Measurements from ENCODE around the gene SKP1. TPM values are rescaled to one million over a fixed set of nuclear protein-coding genes. Genes with fewer than 3 reads are reported as not detected.
"Not testable (repeated sequence)": the region's sequence is repeated elsewhere in the genome, so short reads cannot be mapped to it uniquely, and the experiment has no call there.

The SKP1 gene
- total RNA-seq = 287 TPM

DNA sequence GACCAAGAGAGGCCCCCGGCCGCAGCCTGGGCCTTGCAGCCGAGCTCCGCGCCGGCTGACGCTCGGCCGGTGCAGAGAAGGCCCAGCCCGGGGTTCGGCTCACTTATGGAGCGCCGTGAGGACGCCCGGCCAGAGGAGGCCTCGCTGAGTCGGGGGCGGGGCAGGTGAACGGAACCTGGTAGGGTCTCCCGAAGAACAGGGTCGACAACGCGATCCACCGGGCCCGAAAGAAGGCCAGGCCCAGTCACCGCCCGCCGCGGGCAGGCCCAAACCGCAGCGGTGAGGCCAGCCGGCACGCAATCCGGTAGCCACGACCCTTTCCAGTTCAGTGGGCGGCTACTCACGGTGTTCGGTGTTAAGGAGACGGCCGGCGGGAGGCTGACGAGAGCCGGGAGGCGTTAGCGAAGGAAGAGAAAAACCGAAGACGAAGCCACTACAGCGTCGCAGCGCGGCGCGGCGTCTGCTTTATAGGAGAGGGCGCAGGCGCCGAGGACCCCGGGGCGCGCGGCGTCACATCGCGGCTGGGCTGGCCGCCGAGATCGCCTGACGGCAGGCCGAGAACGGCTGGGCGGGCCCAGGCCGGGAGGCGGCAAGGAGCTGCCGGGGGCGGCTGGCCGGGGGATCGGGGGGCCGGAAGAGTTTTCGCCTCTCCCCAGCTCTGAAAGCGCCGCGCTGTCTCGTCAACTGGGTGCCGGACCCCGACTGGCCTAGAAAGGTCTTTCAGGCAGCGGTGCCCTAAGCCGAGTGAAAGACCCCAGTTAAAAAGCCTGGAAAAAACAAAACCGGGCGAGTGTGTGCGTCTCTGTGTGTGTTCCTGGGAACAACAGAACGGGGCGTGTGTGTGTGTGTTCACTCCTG, at the start of gene SKP1:
TSS of gene SKP1 (minus strand) at position 440 of the 858 bp plus-strand sequence. CDS start 2,928 bp downstream, outside the sequence.
- peak; percentile 93 for DNase-seq

DNA sequence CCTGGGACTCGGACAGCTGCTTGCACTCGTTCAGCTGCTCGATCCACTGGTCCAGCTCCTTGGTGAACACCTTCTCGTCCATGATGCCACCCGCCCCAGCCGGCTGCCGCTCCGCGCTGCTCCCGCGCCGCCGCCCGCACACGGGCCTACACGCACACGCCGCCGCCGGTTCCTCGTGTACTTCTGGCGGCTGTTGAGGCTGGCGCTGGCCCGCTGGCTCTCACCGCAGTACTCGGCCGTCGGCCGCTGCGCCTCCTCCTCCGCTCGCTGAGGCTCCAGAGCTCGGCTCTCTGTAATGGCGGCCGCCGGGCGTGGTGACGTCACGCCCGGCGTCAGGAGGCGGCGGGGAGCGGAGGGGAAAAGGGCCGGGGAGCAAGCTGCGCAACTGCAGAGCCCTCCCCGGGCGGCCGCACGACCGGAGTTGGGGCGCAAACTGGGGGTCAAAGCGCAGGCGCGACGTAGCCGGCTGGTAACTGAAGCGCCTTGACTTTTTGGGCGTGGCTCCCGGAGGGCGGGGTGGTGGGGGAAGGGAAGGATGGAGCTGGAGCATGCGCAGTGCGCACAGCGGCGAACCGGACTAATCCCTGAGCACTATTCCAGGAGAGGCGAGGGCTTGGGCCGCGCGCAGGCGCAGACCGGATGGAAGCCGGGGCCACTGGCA, 49.2 kb upstream of the SKP1 start, which contains the start of gene PPP2CA:
TSS of gene PPP2CA (minus strand) at position 294 of the 661 bp plus-strand sequence. CDS start at position 82, 212 bp downstream.
- peak; percentile 100 for DNase-seq

DNA sequence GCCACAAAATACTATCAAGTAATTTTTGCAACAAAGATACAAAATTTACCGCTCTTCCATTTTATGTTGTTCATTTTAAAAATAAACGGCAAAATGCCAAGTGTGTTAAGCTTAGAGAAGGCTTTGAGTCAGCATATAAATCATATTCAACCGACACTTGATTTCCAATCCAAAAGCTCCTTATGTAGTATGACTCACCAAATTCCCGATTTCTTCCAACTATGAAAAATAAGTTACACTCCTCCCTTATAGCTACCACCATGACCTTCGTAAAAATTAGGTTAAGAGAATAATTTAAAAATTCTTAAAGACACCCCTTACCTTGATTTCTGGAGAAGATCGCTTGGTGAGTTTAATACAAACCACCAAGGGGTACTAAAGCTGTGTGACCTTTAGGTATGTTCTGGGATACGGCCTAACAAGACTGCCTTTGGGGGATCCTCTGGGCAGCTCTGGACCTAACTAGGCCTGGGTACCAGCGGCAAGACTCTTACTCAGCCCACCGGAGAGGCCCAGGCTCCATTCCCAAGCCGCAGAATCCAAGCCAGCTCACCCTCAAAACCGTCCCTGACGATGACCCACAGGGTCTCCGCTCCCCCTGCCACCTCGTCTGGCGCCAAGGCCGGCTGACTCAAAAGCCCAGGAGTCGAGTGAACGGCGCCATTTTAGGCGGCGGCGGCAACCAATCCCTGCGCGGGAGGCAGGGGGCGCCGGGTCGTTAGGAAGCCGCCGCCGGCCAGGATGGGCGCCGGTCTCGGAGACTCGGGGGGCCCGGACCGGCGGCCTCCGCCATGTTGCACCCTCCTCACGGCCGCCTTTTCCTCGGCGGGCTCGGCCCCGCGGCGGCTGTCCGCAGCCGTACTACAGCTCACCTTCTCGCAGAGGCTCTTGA, 48.4 kb upstream of the SKP1 start:
- peak; percentile 89 for DNase-seq

DNA sequence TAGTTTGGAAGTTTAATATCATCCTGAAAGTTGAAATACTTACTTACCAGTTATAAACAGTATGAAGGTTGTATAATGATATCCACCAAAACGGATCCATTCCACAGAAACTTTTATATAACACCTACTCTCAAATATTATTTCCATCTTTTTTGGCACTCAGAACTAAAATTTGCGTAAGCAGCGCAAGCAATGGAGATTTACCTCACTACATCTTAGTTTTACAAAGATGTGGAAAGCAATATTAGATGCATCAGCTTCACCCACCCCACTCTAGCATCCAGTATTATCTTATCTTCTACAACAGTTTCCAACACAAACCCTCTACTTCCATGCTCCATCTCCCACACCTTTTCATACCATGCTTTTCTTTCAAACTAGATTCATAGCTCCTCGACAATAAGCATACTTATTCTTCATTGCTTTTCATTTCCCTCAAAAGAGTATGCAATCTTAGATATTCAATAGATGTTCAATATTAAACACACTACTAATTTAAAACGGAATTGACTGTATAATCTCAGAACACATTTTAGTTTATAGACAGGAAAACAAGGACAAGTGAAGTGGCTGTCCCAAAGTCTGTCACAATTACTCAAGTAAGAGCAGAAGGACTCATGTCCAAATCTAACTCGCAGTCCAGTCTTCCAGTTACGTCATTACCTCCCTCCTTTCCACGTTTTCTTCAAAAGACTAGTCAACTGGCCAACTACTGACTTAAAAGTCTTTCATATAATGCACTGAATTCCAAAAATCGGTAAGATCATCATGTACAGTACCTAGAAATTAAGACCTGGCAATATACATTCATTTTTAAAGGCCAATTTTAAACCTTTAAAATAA, 46.9 kb upstream of the SKP1 start:
- DNase-seq = peak; percentile 19

DNA sequence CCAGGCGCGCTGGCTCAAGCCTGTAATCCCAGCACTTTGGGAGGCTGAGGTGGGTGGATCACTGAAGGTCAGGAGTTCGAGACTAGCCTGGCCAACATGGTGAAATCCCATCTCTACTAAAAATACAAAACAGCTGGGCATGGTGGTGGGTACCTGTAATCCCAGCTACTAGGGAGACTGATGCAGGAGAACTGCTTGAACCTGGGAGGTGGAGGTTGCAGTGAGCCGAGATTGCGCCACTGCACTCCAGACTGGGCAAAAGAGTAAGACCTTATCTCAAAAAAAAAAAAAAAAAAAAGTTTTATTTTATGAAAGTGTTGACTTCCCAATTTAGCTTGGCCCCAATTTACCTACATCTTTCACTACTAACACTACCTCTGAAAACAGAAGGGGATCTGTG, 44.9 kb upstream of the SKP1 start:
- not testable (repeated sequence) for DNase-seq

DNA sequence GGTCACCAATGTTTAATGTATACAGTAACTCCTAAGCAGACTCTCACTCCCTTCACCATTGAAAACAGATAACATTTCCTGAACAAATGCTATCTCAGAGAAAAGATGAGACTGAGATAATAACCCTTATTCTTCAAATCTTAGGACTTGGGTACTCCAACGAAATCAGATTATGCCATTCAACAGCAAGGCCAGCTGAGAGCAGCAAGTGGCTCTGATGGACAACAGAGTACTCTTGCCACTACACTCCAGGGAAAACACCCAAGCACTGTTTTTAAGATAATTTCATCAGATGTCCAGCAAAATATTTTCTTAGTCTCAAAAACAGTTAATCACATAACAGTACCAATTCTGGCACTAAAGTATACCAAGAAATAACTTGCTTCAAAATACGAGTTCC, 39.0 kb upstream of the SKP1 start:
- DNase-seq = no peak

DNA sequence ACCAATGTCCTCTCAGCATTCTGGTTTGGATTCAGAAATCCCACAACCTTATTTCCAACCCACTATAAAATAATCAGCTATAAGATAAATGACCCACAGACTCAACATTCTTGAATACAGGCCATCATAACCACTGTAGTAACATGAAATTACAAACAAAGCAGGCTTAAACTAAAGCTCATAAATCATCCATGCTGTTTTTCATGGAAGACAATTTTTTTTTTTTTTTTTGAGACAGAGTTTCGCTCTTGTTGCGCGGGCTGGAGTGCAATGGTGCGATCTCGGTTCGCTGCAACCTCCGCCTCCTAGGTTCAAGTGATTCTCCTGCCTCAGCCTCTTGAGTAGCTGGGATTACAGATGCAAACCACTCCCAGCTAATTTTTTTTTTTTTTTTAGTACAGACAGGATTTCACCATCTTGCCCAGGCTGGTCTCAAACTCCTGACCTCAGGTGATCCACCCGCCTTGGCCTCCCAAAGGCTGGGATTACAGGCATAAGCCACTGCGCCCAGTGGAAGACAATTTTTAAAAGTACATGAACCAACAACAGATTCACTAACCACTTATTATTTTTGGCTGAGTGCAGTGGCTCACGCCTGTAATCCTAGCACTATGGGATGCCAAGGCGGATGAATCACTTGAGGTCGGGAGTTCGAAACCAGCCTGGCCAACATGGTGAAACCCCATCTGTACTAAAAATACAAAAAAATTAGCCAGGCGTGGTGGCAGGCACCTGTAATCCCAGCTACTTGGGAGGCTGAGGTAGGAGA, 34.7 kb upstream of the SKP1 start:
- not testable (repeated sequence) for DNase-seq

DNA sequence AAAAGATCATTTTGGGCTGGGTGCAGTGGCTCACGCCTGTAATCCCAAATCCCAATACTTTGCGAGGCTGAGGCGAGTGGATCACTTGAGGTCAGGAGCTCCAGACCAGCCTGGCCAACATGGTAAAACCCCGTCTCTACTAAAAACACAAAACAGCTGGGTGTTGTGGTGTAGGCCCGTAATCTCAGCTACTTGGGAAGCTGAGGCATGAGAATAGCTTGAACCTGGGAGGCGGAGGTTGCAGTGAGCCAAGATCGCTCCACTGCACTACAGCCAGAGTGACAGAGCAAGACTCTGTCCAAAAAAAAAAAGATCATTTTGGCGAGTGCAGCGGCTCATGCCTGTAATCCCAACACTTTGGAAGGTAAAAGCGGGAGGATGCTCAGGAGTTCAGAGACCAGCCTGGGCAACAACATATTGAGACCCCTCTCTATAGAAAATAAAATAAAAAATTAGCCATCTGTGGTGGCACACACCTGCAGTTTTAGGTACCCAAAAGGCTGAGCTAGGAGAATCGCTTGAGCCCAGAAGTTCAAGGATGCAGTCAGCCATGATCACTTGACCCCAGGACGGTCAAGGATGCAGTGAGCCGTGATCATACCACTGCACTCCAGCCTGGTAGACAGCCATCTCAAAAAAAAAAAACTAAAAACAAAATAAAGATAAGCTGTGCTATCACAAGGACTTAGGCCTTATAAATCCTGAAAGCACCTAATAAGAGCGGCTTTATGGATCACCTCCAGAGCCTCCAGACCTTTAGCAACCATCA, 32.9 kb upstream of the SKP1 start:
- DNase-seq = no peak

DNA sequence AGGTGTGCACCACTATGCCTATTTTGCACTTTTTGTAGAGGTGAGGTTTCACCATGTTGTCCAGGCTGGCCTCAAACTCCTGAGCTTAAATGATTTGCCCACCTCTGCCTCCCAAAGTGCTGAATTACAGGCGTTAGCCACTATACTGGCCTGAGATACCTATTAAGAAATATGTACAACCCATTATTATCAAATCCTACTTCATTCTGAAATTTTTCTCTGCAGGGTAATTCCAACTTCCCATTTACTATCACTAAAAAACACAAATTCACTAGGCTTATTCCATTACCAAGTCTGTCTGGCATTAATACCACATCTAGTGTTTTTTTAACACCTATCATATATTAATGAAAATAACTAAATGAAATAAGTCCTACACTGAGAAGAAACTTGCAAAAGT, 30.9 kb upstream of the SKP1 start:
- no peak for DNase-seq

DNA sequence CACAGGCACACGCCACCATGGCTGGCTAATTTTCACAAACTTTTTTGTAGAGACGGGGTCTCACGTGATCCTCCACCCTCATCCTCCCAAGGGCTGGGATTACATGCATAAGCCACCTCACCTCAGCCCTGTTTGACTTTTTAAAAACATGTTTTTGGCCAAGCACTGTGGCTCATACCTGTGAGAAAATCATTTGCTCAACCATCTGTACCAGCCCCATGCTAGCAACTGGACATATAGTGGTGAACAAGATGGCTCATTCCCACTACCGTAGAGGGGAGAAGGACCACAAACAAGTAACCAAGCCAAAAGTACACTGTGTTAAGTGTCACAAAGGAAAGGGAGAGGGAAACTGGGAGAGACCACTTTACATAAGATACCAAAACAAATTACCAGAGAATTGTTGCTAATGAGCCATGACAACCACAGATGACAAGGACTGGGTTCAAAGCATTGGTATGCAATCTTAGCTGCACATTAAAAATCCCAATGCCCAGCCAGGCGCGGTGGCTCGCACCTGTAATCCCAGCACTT, 29.9 kb upstream of the SKP1 start:
- DNase-seq = no peak

DNA sequence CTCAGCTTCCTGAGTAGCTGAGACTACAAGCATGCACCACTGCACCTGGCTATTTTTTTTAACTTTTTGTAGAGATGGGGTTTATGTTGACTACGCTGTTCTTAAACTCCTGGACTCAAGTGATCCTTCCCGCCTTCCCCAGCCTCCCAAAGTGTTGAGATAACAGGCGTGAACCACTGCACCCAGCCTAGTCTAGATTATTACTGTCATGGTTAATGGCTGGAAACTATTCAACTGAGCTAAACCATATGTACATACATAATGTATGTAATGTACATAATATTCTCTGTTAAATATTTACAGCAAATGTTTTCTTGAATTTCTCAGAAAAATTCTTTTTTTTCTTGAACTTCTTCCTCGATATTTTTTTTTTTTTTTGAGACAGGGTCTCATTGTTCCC, 27.8 kb upstream of the SKP1 start:
- DNase-seq = no peak

DNA sequence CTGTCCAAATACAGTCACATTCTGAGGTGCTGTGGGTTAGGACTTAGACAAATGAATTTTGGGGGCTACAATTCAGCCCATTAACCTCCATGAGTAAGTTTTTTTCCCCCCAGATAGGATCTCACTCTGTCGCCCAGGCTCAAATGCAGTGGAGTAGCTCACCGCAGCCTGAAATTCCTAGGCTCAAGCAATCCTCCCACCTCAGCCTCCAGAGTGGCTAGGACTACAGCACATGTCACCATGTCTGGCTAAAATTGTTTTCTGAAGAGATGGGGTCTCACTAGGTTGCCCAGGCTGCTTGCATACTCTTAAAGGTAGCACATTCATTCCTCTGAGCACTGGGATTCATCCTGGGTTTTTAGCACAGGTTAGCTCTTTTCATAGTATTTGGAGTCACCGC, 26.9 kb upstream of the SKP1 start:
- no peak for DNase-seq

DNA sequence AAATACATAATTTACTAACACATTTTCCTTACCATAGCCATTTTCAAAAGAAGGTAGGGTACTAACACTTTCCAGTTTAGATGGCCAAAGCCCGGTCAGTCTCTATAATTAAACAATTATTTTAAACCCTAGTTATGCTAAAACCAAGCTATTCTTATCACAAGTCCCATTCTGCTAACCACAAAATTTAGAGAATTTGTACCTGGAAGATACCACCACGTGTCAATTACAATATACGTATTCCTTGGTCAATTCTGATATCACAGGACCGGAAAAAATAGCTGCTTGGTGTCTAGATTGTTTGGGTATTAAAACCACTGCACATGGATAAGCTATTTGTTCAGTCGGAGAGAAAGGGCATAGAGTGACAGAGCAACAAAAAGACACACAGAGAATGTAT, 18.9 kb upstream of the SKP1 start:
- DNase-seq = no peak

DNA sequence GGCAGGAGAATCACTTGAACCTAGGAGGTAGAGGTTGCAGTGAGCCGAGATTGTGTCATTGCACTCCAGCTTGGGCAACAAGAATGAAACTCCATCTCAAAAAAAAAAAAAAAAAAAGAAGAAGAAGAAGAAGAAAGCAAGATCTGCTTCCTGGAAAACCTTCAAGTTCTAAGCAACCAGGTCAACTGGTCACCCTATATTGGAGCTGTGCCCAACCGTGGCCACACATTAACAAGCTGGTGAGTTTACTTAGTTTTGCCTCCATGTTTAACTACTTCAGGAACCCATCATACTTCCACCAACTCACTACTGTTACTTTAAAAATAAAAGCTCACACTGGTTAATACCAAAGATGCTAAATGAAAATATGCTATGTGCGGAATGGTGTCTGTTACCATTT, 12.3 kb upstream of the SKP1 start:
- DNase-seq = no peak

DNA sequence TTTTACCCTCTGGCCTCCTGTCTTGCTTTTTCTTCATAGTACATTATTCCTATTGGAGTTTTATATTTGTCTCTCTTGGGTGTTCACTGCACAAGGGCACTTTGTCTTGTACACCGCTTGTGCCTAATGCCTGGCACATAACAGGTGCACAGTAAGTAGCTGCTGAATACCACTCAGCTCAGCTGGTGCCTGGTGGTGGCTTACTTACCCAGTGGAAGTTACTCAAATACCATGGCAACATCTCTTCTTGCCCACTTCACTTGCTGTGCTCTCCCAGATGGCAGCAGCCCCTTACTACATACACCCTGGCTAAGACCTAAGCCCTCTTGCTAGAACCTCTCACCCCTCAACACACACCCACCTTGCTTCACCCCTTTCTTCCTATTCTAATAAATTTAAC, 11.3 kb upstream of the SKP1 start:
- peak; percentile 42 for DNase-seq

DNA sequence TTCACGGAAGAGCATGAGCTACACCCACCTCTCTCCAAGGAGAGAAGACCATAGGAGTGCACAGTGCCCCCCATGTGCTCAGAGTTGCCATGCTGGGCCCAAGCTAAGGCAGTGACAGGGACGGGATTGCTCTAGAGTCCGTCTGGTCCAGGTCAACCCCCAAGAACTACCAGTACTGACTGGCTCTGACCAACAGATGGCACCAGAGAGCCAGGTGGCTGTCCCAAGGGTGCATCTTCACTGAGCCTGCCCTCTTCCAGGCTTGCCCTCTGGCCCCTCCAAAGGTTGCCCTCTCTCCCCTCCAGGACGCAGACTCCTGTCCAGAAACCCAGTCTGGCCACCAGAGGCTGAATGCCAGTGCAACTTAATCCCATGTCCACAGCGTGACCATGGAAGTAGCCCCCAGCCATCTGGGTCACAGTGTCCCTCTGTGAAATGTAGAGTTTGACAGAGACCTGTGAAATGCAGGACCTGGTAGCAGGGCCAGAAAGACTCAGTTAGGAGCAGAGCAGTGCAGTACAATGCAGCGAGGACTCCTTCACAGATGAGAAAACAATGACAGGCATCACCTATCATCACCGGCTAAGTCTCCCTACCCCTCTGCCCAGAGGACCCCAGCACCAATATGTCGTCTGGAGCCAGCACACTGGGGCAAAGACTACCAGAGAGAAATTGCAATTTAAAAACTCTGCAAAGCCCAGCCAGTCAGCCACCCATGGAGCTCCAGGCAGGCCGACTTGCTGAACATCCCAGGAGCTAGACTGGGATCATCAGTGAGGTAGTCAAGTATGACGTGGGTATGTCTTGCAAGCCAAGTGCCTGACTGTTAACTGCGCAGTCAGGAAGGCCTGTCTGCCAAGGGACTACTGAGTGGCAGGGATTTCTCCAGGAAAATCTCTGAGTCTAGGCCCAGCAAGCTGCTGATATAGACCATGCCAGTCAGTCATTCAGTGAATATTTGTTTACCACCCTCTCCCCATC, 7.7 kb upstream of the SKP1 start:
- peak; percentile 75 for DNase-seq

DNA sequence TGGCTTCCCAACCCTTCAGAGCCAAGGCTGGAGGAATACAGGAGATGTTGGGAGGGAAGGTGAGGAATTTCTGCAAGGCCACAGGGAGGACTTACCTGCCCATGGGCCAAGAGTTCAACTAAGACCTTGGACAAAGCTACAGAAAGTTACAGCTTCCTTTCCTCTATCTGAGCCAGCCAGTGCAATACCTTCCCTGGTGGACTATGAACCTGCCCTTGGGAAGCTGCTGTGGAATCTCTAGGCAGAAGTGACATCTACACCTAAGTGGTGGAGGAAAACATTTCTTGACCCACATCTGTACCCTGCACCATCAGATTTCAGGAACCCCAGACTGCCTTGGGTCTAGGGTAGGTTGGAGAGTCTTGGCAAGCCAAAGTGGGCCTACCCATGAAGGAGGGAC, 6.7 kb upstream of the SKP1 start:
- DNase-seq = no peak

DNA sequence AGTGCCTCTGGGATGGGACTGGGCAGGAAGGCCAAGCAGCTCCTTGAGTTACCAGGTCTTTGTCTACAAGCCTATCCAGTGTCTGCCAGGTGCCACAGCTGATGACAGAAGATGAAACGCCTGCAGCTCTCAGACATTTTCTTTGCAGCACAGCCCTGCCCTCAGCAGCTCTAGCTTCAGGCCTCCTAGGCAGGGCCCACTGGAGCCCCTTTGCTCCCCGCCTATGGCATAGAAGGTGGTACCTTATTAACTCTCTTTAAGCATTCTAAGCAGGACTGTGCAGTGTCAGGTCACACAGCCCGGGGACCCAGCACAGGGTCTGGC, 1.3 kb upstream of the SKP1 start:
- no peak for DNase-seq
